Immature natural killer cell (primary cell): ENCODE data around the gene APPBP2. TPM values are rescaled to one million over a fixed set of nuclear protein-coding genes. Genes with fewer than 3 reads are reported as not detected.
"Not testable (repeated sequence)": the region's sequence is repeated elsewhere in the genome, so short reads cannot be mapped to it uniquely, and the experiment has no call there.

Experiments used
- DNase-seq, 3 donors: peaks; one replicate each; pipeline ENCODE4 v3.0.0; 2022; ENCODE audit warnings: mixed read lengths in 1 of 3
- H3K27ac Mint-ChIP-seq, 6 donors: one replicate each; pipeline ENCODE4 v1.8.0; 2020; ENCODE audit warnings: mixed read lengths in 6 of 6, mild to moderate bottlenecking in 5 of 6, inconsistent platforms in 4 of 6, moderate library complexity in 3 of 6
- H3K27me3 Mint-ChIP-seq, 3 donors: one replicate each; pipeline ENCODE4 v1.8.0; 2020 to 2021; ENCODE audit warnings: low read depth in 3 of 3, mild to moderate bottlenecking in 3 of 3, mixed read lengths in 3 of 3, moderate library complexity in 3 of 3, inconsistent platforms in 1 of 3
- H3K36me3 Mint-ChIP-seq, 3 donors: one replicate each; pipeline ENCODE4 v1.8.0; 2020; ENCODE audit warnings: mixed read lengths in 3 of 3, inconsistent platforms in 2 of 3, mild to moderate bottlenecking in 2 of 3
- H3K4me1 Mint-ChIP-seq, 2 donors: one replicate each; pipeline ENCODE4 v1.8.0; 2020; ENCODE audit warnings: inconsistent platforms in 2 of 2, mild to moderate bottlenecking in 2 of 2, mixed read lengths in 2 of 2, moderate library complexity in 1 of 2
- H3K4me3 Mint-ChIP-seq, 5 donors: one replicate each; pipeline ENCODE4 v1.8.0; 2020; ENCODE audit warnings: mild to moderate bottlenecking in 5 of 5, mixed read lengths in 5 of 5, inconsistent platforms in 3 of 5, moderate library complexity in 3 of 5
- H3K9me3 Mint-ChIP-seq, 6 donors: one replicate each; pipeline ENCODE4 v1.8.0; 2020; ENCODE audit warnings: mild to moderate bottlenecking in 6 of 6, mixed read lengths in 6 of 6, inconsistent platforms in 4 of 6, moderate library complexity in 3 of 6
- polyA plus RNA-seq, 3 donors: library from polyadenylated mRNA; unstranded; fragments of 300-500 nt; fragmentation: Illumina TruSeq; gene quantifications; one replicate each; pipeline ENCODE4 v1.2.3, GENCODE V29; 2021

Gene APPBP2
- polyA plus RNA-seq, 3 donors from 2014 or later = 9.4 to 25.5 (median 16.3) TPM

GRCh38 chr17:60524463-60525327 lies 1.3 kb downstream of the APPBP2 start:
- H3K36me3 Mint-ChIP-seq = peaks cover 0 to 6% (median 0%) of the 10 kb centered on the region in 3 donors
- peak overlapping the region; percentile 97 to 100 (median 99) for H3K4me3 Mint-ChIP-seq
- no peak for DNase-seq
- peaks cover 55 to 62% of the 10 kb centered on the region in 2 donors for H3K4me1 Mint-ChIP-seq
- H3K9me3 Mint-ChIP-seq = no peaks in the 10 kb centered on the region
- no peaks in the 10 kb centered on the region for H3K27me3 Mint-ChIP-seq
- H3K27ac Mint-ChIP-seq = peak overlapping the region; percentile 97 to 99 (median 98)

- no peak for DNase-seq
- Mint-ChIP-seq H3K27ac (peak overlapping the region in 5 of 6 donors; percentile 37 to 98 (median 71)), H3K36me3 (peaks cover 0 to 6% (median 0%) of the 10 kb centered on the region in 3 donors), H3K4me3 (peak overlapping the region; percentile 97 to 100 (median 99)), H3K4me1 (peaks cover 55 to 62% of the 10 kb centered on the region in 2 donors), H3K9me3 (no peaks in the 10 kb centered on the region), H3K27me3 (no peaks in the 10 kb centered on the region)
Observed at GRCh38 chr17:60523822-60524221, 2.2 kb downstream of the APPBP2 start.

GRCh38 chr17:60522889-60523626 lies 3.0 kb downstream of the APPBP2 start:
- DNase-seq = no peak
- Mint-ChIP-seq H3K36me3 (peaks cover 0 to 6% (median 0%) of the 10 kb centered on the region in 3 donors), H3K4me3 (peak overlapping the region in 1 of 5 donors; percentile 10), H3K4me1 (peaks cover 55 to 63% of the 10 kb centered on the region in 2 donors), H3K27me3 (no peaks in the 10 kb centered on the region), H3K27ac (peak overlapping the region in 4 of 6 donors; percentile 3 to 24 (median 6)), H3K9me3 (no peaks in the 10 kb centered on the region)

GRCh38 chr17:60519795-60520194 lies 6.2 kb downstream of the APPBP2 start:
- H3K27ac Mint-ChIP-seq = no peak overlapping the region
- H3K36me3 Mint-ChIP-seq = peaks cover 0 to 6% (median 0%) of the 10 kb centered on the region in 3 donors
- no peak for DNase-seq
- peaks cover 0 to 3% (median 2%) of the 10 kb centered on the region in 3 donors for H3K27me3 Mint-ChIP-seq
- no peak overlapping the region for H3K4me3 Mint-ChIP-seq
- H3K4me1 Mint-ChIP-seq = peaks cover 41 to 60% of the 10 kb centered on the region in 2 donors
- no peaks in the 10 kb centered on the region for H3K9me3 Mint-ChIP-seq

- H3K27ac Mint-ChIP-seq, DNase-seq, H3K27me3 Mint-ChIP-seq, H3K4me3 Mint-ChIP-seq, H3K9me3 Mint-ChIP-seq, H3K36me3 Mint-ChIP-seq: not testable (repeated sequence)
- peaks cover 14 to 40% of the 10 kb centered on the region in 2 donors for H3K4me1 Mint-ChIP-seq
Observed at GRCh38 chr17:60515683-60516082, 10.4 kb downstream of the APPBP2 start.

GRCh38 chr17:60515199-60515598 lies 10.8 kb downstream of the APPBP2 start:
- not testable (repeated sequence) for H3K27me3 Mint-ChIP-seq, H3K4me3 Mint-ChIP-seq, H3K36me3 Mint-ChIP-seq, H3K9me3 Mint-ChIP-seq, DNase-seq, H3K27ac Mint-ChIP-seq
- H3K4me1 Mint-ChIP-seq = peaks cover 14 to 38% of the 10 kb centered on the region in 2 donors

- peaks cover 0 to 8% (median 4%) of the 10 kb centered on the region in 3 donors for H3K36me3 Mint-ChIP-seq
- peak overlapping the region in 2 of 6 donors; percentile 2 to 63 for H3K27ac Mint-ChIP-seq
- H3K9me3 Mint-ChIP-seq = no peaks in the 10 kb centered on the region
- peaks cover 0 to 3% (median 2%) of the 10 kb centered on the region in 3 donors for H3K27me3 Mint-ChIP-seq
- H3K4me3 Mint-ChIP-seq = no peak overlapping the region
- DNase-seq = no peak
- H3K4me1 Mint-ChIP-seq = peaks cover 14 to 38% of the 10 kb centered on the region in 2 donors
Observed at GRCh38 chr17:60514500-60514899, 11.5 kb downstream of the APPBP2 start.

- no peak overlapping the region for H3K4me3 Mint-ChIP-seq
- no peaks in the 10 kb centered on the region for H3K9me3 Mint-ChIP-seq
- peak overlapping the region in 2 of 6 donors; percentile 29 to 63 for H3K27ac Mint-ChIP-seq
- H3K27me3 Mint-ChIP-seq = peaks cover 0 to 3% (median 2%) of the 10 kb centered on the region in 3 donors
- DNase-seq = no peak
- H3K36me3 Mint-ChIP-seq = peaks cover 0 to 8% (median 4%) of the 10 kb centered on the region in 3 donors
- peaks cover 14 to 38% of the 10 kb centered on the region in 2 donors for H3K4me1 Mint-ChIP-seq
Observed at GRCh38 chr17:60514053-60514452, 12.0 kb downstream of the APPBP2 start.

- peak overlapping the region in 1 of 6 donors; percentile 17 for H3K27ac Mint-ChIP-seq
- peaks cover 0 to 8% (median 4%) of the 10 kb centered on the region in 3 donors for H3K36me3 Mint-ChIP-seq
Observed at GRCh38 chr17:60513014-60513413, 13.0 kb downstream of the APPBP2 start.

GRCh38 chr17:60510723-60511122 lies 15.3 kb downstream of the APPBP2 start:
- H3K27me3 Mint-ChIP-seq = peaks cover 0 to 3% (median 2%) of the 10 kb centered on the region in 3 donors
- no peak overlapping the region for H3K27ac Mint-ChIP-seq
- H3K9me3 Mint-ChIP-seq = no peaks in the 10 kb centered on the region
- H3K4me1 Mint-ChIP-seq = peaks cover 23 to 59% of the 10 kb centered on the region in 2 donors
- no peak for DNase-seq
- H3K36me3 Mint-ChIP-seq = peaks cover 0 to 8% (median 4%) of the 10 kb centered on the region in 3 donors
- no peak overlapping the region for H3K4me3 Mint-ChIP-seq

More at GRCh38 chr17:60513014-60513413, 13.0 kb downstream of the APPBP2 start:
- peaks cover 0 to 3% (median 2%) of the 10 kb centered on the region in 3 donors for H3K27me3 Mint-ChIP-seq
- no peaks in the 10 kb centered on the region for H3K9me3 Mint-ChIP-seq
- DNase-seq = no peak
- H3K4me1 Mint-ChIP-seq = peaks cover 18 to 47% of the 10 kb centered on the region in 2 donors
- no peak overlapping the region for H3K4me3 Mint-ChIP-seq

GRCh38 chr17:60510031-60510430 lies 16.0 kb downstream of the APPBP2 start:
- no peak overlapping the region for H3K27ac Mint-ChIP-seq
- peaks cover 0 to 8% (median 4%) of the 10 kb centered on the region in 3 donors for H3K36me3 Mint-ChIP-seq
- H3K27me3 Mint-ChIP-seq = peaks cover 0 to under 1% (median 0%) of the 10 kb centered on the region in 3 donors
- no peak overlapping the region for H3K4me3 Mint-ChIP-seq
- no peaks in the 10 kb centered on the region for H3K9me3 Mint-ChIP-seq
- H3K4me1 Mint-ChIP-seq = peaks cover 22 to 56% of the 10 kb centered on the region in 2 donors
- DNase-seq = no peak

- DNase-seq = no peak
- H3K9me3 Mint-ChIP-seq = no peaks in the 10 kb centered on the region
- peaks cover 0 to 8% (median 4%) of the 10 kb centered on the region in 3 donors for H3K36me3 Mint-ChIP-seq
- H3K27me3 Mint-ChIP-seq = no peaks in the 10 kb centered on the region
- no peak overlapping the region for H3K4me3 Mint-ChIP-seq
- peaks cover 24 to 56% of the 10 kb centered on the region in 2 donors for H3K4me1 Mint-ChIP-seq
- H3K27ac Mint-ChIP-seq = peak overlapping the region in 1 of 6 donors; percentile 14
Observed at GRCh38 chr17:60508384-60508980, 17.6 kb downstream of the APPBP2 start.

- Mint-ChIP-seq H3K27me3 (no peaks in the 10 kb centered on the region), H3K27ac (peak overlapping the region in 2 of 6 donors; percentile 9 to 24), H3K4me1 (peaks cover 27 to 61% of the 10 kb centered on the region in 2 donors), H3K9me3 (no peaks in the 10 kb centered on the region), H3K4me3 (no peak overlapping the region), H3K36me3 (peaks cover 0 to 3% (median 0%) of the 10 kb centered on the region in 3 donors)
- DNase-seq = no peak
Observed at GRCh38 chr17:60506312-60506711, 19.7 kb downstream of the APPBP2 start.
